Endothelial cell of umbilical vein (primary cell): Measurements from ENCODE around the gene CACNA1C. TPM values are rescaled to one million over a fixed set of nuclear protein-coding genes. Genes with fewer than 3 reads are reported as not detected.

ENCODE experiments used
- BruUV-seq: library from RNA; stranded (reverse); fragments of 400-500 nt; replicated peaks from 2 replicates; lab custom pipeline; 2021; lab: Mats Ljungman, UMichigan
- CTCF ChIA-PET: fragments of 300-600, 350-600 bp; sonication (Branson Sonifier 250); formaldehyde crosslinking; loops from one replicate; lab custom pipeline; 2021; ENCODE audit warnings: antibody characterized with exemption, inconsistent platforms; lab: Charles Lee
- POLR2A ChIA-PET: fragments of 300-600, 350-600 bp; sonication (Branson Sonifier 250); formaldehyde crosslinking; loops from one replicate; lab custom pipeline; 2021; ENCODE audit warnings: antibody characterized with exemption, inconsistent platforms; lab: Charles Lee
- DNase-seq: peaks from one replicate; pipeline ENCODE4 v3.0.0-alpha.2; 2011; ENCODE audit warnings: low read depth, low spot score
- FAIRE-seq: peaks from 2 replicates; lab custom pipeline; 2011; peaks lifted over from hg19 to GRCh38; lab: Jason Lieb, UNC
- H2AFZ ChIP-seq: 2 replicates; pipeline ENCODE4 v1.6.0; 2012; ENCODE audit warnings: low read depth, low read length, control low read depth, inconsistent platforms
- H3K27ac ChIP-seq: 2 replicates; pipeline ENCODE4 v1.5.1; 2011; ENCODE audit warnings: low read depth, mild to moderate bottlenecking, control low read depth, low read length, moderate library complexity; ENCODE audit not compliant: insufficient read depth
- H3K27me3 ChIP-seq, 2 experiments: 2 replicates each; pipeline versions ENCODE4 v1.6.0 to v1.6.1; 2011; ENCODE audit warnings: low read length in 2 of 2, mixed read lengths in 1 of 2; ENCODE audit not compliant: control insufficient read depth in 2 of 2, insufficient read depth in 2 of 2
- H3K36me3 ChIP-seq, 2 experiments: 2 replicates in 1 of 2; 3 replicates in 1 of 2; pipeline ENCODE4 v1.5.1; 2011; ENCODE audit warnings: low read length in 2 of 2, mild to moderate bottlenecking in 1 of 2, moderate library complexity in 1 of 2; ENCODE audit not compliant: control insufficient read depth in 2 of 2, insufficient read depth in 2 of 2; ENCODE audit errors: extremely low read depth in 1 of 2
- H3K4me1 ChIP-seq: 3 replicates; pipeline ENCODE4 v1.5.1; 2011; ENCODE audit warnings: mild to moderate bottlenecking, low read length; ENCODE audit not compliant: control insufficient read depth, insufficient read depth; ENCODE audit errors: extremely low read depth
- H3K4me2 ChIP-seq: 2 replicates; pipeline ENCODE4 v1.6.1; 2011; ENCODE audit warnings: low read length, control low read depth, mixed read lengths; ENCODE audit not compliant: insufficient read depth
- H3K4me3 ChIP-seq, 3 experiments: fragments of 200-600 bp in 1 of 3; sonication (generic), shearing (Covaris generic) in 1 of 3; replicated peaks in 1 of 3; 2 replicates each; pipeline ENCODE4 v1.5.1; 2011 to 2016; ENCODE audit warnings: control low read depth in 3 of 3, low read length in 3 of 3, mild to moderate bottlenecking in 2 of 3, inconsistent platforms in 1 of 3, low read depth in 1 of 3, moderate library complexity in 1 of 3; ENCODE audit not compliant: insufficient read depth in 1 of 3
- H3K79me2 ChIP-seq: 2 replicates; pipeline ENCODE4 v1.6.0; 2012; ENCODE audit warnings: low read length, inconsistent platforms; ENCODE audit not compliant: control insufficient read depth, insufficient read depth
- H3K9ac ChIP-seq: replicated peaks from 2 replicates; pipeline ENCODE3; 2011; ENCODE audit warnings: low read length, control low read depth; ENCODE audit not compliant: insufficient read depth; ENCODE audit errors: extremely low read depth
- H3K9me1 ChIP-seq: replicated peaks from 3 replicates; pipeline ENCODE4 v1.6.0; 2011; ENCODE audit warnings: mild to moderate bottlenecking, low read length; ENCODE audit not compliant: control insufficient read depth, insufficient read depth; ENCODE audit errors: extremely low read depth
- H3K9me3 ChIP-seq: replicated peaks from 2 replicates; pipeline ENCODE4 v1.5.1; 2012; ENCODE audit warnings: low read length, inconsistent platforms; ENCODE audit not compliant: control insufficient read depth, insufficient read depth
- H4K20me1 ChIP-seq: replicated peaks from 2 replicates; pipeline ENCODE3; 2011; ENCODE audit warnings: mild to moderate bottlenecking, low read length; ENCODE audit not compliant: control insufficient read depth, insufficient read depth; ENCODE audit errors: extremely low read depth
- CTCF ChIP-seq, 2 donors: IDR thresholded peaks; 1 replicate in 1 of 2; 2 replicates in 1 of 2; pipeline ENCODE4 v1.5.1; 2011; ENCODE audit warnings: low read length in 2 of 2, mild to moderate bottlenecking in 2 of 2, moderate library complexity in 2 of 2, control low read depth in 1 of 2, inconsistent platforms in 1 of 2, low read depth in 1 of 2; ENCODE audit not compliant: insufficient read depth in 1 of 2; ENCODE audit errors: extremely low read depth in 1 of 2
- EZH2 ChIP-seq: IDR thresholded peaks from 2 replicates; pipeline ENCODE4 v1.6.1; 2012; ENCODE audit warnings: borderline replicate concordance, low read depth, mild to moderate bottlenecking, moderate library complexity, low read length, inconsistent platforms; ENCODE audit not compliant: severe bottlenecking
- FOS ChIP-seq: IDR thresholded peaks from 2 replicates; pipeline ENCODE4 v1.6.1; 2011; ENCODE audit warnings: mild to moderate bottlenecking, low read length, moderate library complexity, borderline replicate concordance; ENCODE audit not compliant: insufficient read depth
- GATA2 ChIP-seq: IDR thresholded peaks from 2 replicates; pipeline ENCODE4 v1.7.0; 2011; ENCODE audit warnings: low read depth, mild to moderate bottlenecking, moderate library complexity, mixed read lengths, low read length; ENCODE audit not compliant: insufficient read length, insufficient read depth
- JUN ChIP-seq: IDR thresholded peaks from 2 replicates; pipeline ENCODE4 v1.6.1; 2011; ENCODE audit warnings: borderline replicate concordance, low read depth; ENCODE audit not compliant: insufficient read length, insufficient read depth
- MAX ChIP-seq: IDR thresholded peaks from 2 replicates; pipeline ENCODE4 v1.6.1; 2011; ENCODE audit not compliant: insufficient read depth, insufficient read length
- MYC ChIP-seq: IDR thresholded peaks from one replicate; pipeline ENCODE4 v1.6.1; 2011; ENCODE audit warnings: mild to moderate bottlenecking, low read depth, low read length
- POLR2A ChIP-seq: IDR thresholded peaks from 2 replicates; pipeline ENCODE4 v1.6.1; 2012; ENCODE audit warnings: low read depth, mild to moderate bottlenecking, control low read depth, low read length
- POLR2AphosphoS5 ChIP-seq: IDR thresholded peaks from 2 replicates; pipeline ENCODE4 v1.6.1; 2012; ENCODE audit warnings: low read depth, mild to moderate bottlenecking, control low read depth, low read length, moderate library complexity; ENCODE audit not compliant: insufficient read depth
- dilution Hi-C: fragments of 300-500 bp; cut with MboI; formaldehyde crosslinking; loops from one replicate; pipeline ENCODE4 v1.15.0; 2019; ENCODE audit warnings: low sequenced_read_pairs; ENCODE audit not compliant: extremely low pct_ligation_motif_present
- intact Hi-C: fragments of 100-400 bp; cut with micrococcal nuclease; formaldehyde crosslinking; loops from one replicate; pipeline ENCODE4 v1.10.0; 2022
- polyA plus RNA-seq, 4 experiments: library from polyadenylated mRNA; depleted of rRNA in 3 of 4; stranded (reverse) in 3 of 4; unstranded in 1 of 4; fragments of >200 nt; gene quantifications; 2 replicates each; pipeline versions ENCODE4 v1.2.1 to v1.2.3, GENCODE V29; 2011 to 2012; ENCODE audit warnings: missing spikeins in 1 of 4
- total RNA-seq: library from RNA; stranded (reverse); gene quantifications from 2 replicates; pipeline ENCODE4 v1.2.3, GENCODE V29; 2021

The CACNA1C gene
- total and polyA plus RNA-seq, 2 donors (not counting 3 experiments of a cell fraction or from before 2014, with no cell fraction given), result not detected

- Histone ChIP-seq H3K9me3 (no peaks in the 10 kb centered on the region), H3K36me3 (no peaks in the 10 kb centered on the region), H3K27me3 (no peaks in the 10 kb centered on the region), H3K4me2 (no peak overlapping the region), H3K4me1 (no peaks in the 10 kb centered on the region), H3K27ac (no peak overlapping the region), H2AFZ (no peak overlapping the region), H3K4me3 (no peak overlapping the region), H3K9me1 (no peaks in the 10 kb centered on the region), H3K9ac (no peak overlapping the region), H3K79me2 (no peaks in the 10 kb centered on the region), H4K20me1 (no peaks in the 10 kb centered on the region)
- FAIRE-seq (no peak), DNase-seq (no peak)
- TF ChIP-seq POLR2A (no peak), MYC (no peak), POLR2AphosphoS5 (no peak), FOS (no peak), GATA2 (no peak), JUN (no peak), MAX (no peak), CTCF (IDR thresholded peaks at IDR 0.05; ENCODE audit: extremely low read depth in 1 of 2, insufficient read depth in 1 of 2, low read depth in 1 of 2, low read length in 2 of 2) (no peak), EZH2 (no peak)
- intact Hi-C loops, result no loop called here
- CTCF ChIA-PET, result no interaction called here
- POLR2A ChIA-PET, result no interaction called here
- dilution Hi-C loops, result no loop called here
- BruUV-seq, result no TSS peak
Observed at GRCh38 chr12:2094597-2094996, 41.8 kb downstream of the CACNA1C start.
